ENCODE data around the gene SLIT3. TPM values are rescaled to one million over a fixed set of nuclear protein-coding genes. Genes with fewer than 3 reads are reported as not detected.

SLIT3 gene
- total RNA-seq, 4 donors from 2014 or later, result 46.3 to 89.0 (median 68.0) TPM

GRCh38 chr5:168899673-168900072 is 401.3 kb downstream of the SLIT3 start:
- no peak for TF ChIP-seq CTCF (IDR thresholded peaks at IDR 0.05)
- ATAC-seq (ENCODE audit: low FRiP score) (no peak), DNase-seq (ENCODE audit: low spot score) (no peak)

GRCh38 chr5:168899264-168899663 is 401.7 kb downstream of the SLIT3 start:
- no peak for DNase-seq (ENCODE audit: low spot score)
- no peak for ATAC-seq (ENCODE audit: low FRiP score)
- TF ChIP-seq CTCF (IDR thresholded peaks at IDR 0.05), result no peak

GRCh38 chr5:168898247-168898911 is 402.6 kb downstream of the SLIT3 start:
- TF ChIP-seq CTCF (IDR thresholded peaks at IDR 0.05), result no peak
- no peak for ATAC-seq (ENCODE audit: low FRiP score)
- DNase-seq (ENCODE audit: low spot score), result no peak

- ATAC-seq (ENCODE audit: low FRiP score) (no peak), DNase-seq (ENCODE audit: low spot score) (no peak)
- TF ChIP-seq CTCF (IDR thresholded peaks at IDR 0.05), result no peak
These were observed 403.4 kb downstream of the SLIT3 start for GRCh38 chr5:168897387-168898122.

GRCh38 chr5:168895295-168896071 is 405.5 kb downstream of the SLIT3 start:
- no peak for TF ChIP-seq CTCF (IDR thresholded peaks at IDR 0.05)
- no peak for ATAC-seq (ENCODE audit: low FRiP score)

GRCh38 chr5:168893283-168893682 is 407.7 kb downstream of the SLIT3 start:
- no peak for TF ChIP-seq CTCF (IDR thresholded peaks at IDR 0.05)
- no peak for DNase-seq (ENCODE audit: low spot score)
- ATAC-seq (ENCODE audit: low FRiP score), result no peak

More at GRCh38 chr5:168895295-168896071, 405.5 kb downstream of the SLIT3 start:
- no peak for DNase-seq (ENCODE audit: low spot score)

All from omental fat pad (tissue), 4 donors.